GM23338 (cell line): ENCODE results near the gene XKR7. TPM values are rescaled to one million over a fixed set of nuclear protein-coding genes. Genes with fewer than 3 reads are reported as not detected.

Source experiments
- ATAC-seq: fragments of 200-7000 bp; cut with Tn5 transposase; 3 replicates; pipeline ENCODE4 v1.9.1; 2020
- DNase-seq: peaks from one replicate; pipeline ENCODE4 v3.0.0-alpha.2; 2015; ENCODE audit warnings: low spot score
- H2AFZ ChIP-seq: fragments of 200-600 bp; sonication (generic); 2 replicates; pipeline ENCODE4 v1.8.0; 2016; ENCODE audit warnings: antibody characterized with exemption, mild to moderate bottlenecking, moderate library complexity
- H3F3A ChIP-seq: fragments of 200-600 bp; sonication (generic); replicated peaks from 2 replicates; pipeline ENCODE4 v1.8.0; 2017; ENCODE audit warnings: antibody characterized with exemption, mixed run types, low read depth
- H3K27ac ChIP-seq: fragments of 200-600 bp; sonication (generic); 2 replicates; pipeline ENCODE4 v1.6.1; 2016; ENCODE audit warnings: low read depth
- H3K27me3 ChIP-seq: fragments of 200-600 bp; sonication (generic); 2 replicates; pipeline ENCODE4 v1.8.0; 2016; ENCODE audit warnings: mild to moderate bottlenecking, mixed run types, moderate library complexity; ENCODE audit not compliant: insufficient read depth
- H3K36me3 ChIP-seq: fragments of 200-600 bp; sonication (generic); 2 replicates; pipeline ENCODE4 v1.8.0; 2016; ENCODE audit warnings: mild to moderate bottlenecking; ENCODE audit not compliant: insufficient read depth
- H3K4me1 ChIP-seq: fragments of 200-600 bp; sonication (generic); 2 replicates; pipeline ENCODE4 v1.8.0; 2016; ENCODE audit warnings: mild to moderate bottlenecking, moderate library complexity; ENCODE audit not compliant: insufficient read depth
- H3K4me2 ChIP-seq: fragments of 200-600 bp; sonication (generic); 2 replicates; pipeline ENCODE4 v1.7.1; 2017; ENCODE audit warnings: mixed run types
- H3K4me3 ChIP-seq: fragments of 200-600 bp; sonication (generic); 2 replicates; pipeline ENCODE4 v1.6.1; 2016; ENCODE audit warnings: mixed run types
- H3K79me2 ChIP-seq: fragments of 200-600 bp; sonication (generic); replicated peaks from 2 replicates; pipeline ENCODE4 v1.8.0; 2017; ENCODE audit warnings: mild to moderate bottlenecking; ENCODE audit not compliant: insufficient read depth
- H3K9me2 ChIP-seq: fragments of 200-600 bp; sonication (generic); 2 replicates; pipeline ENCODE4 v1.8.0; 2017; ENCODE audit not compliant: insufficient read depth
- H4K20me1 ChIP-seq: fragments of 200-600 bp; sonication (generic); replicated peaks from 2 replicates; pipeline ENCODE4 v1.8.0; 2017; ENCODE audit warnings: mild to moderate bottlenecking; ENCODE audit not compliant: insufficient read depth
- H3K27ac Mint-ChIP-seq: 2 replicates; pipeline ENCODE4 v1.8.0; 2020; ENCODE audit warnings: inconsistent platforms, mild to moderate bottlenecking, moderate library complexity, mixed read lengths
- H3K27me3 Mint-ChIP-seq: 3 replicates; pipeline ENCODE4 v1.8.0; 2022; ENCODE audit warnings: low read depth, mild to moderate bottlenecking, moderate library complexity, mixed read lengths, inconsistent platforms; ENCODE audit not compliant: insufficient read depth, poor library complexity
- H3K36me3 Mint-ChIP-seq: 3 replicates; pipeline ENCODE4 v1.8.0; 2021; ENCODE audit warnings: low read depth, mild to moderate bottlenecking, inconsistent platforms, moderate library complexity, mixed read lengths
- H3K4me1 Mint-ChIP-seq: 3 replicates; pipeline ENCODE4 v1.8.0; 2020; ENCODE audit warnings: mild to moderate bottlenecking, inconsistent platforms, mixed read lengths
- H3K4me3 Mint-ChIP-seq: 3 replicates; pipeline ENCODE4 v1.8.0; 2021; ENCODE audit warnings: moderate library complexity, mild to moderate bottlenecking, inconsistent platforms, mixed read lengths
- H3K9me3 Mint-ChIP-seq: 3 replicates; pipeline ENCODE4 v1.8.0; 2020; ENCODE audit warnings: moderate library complexity, mild to moderate bottlenecking, inconsistent platforms, mixed read lengths
- CTCF ChIP-seq, 2 experiments: fragments of 200-600 bp in 1 of 2; sonication (generic) in 1 of 2; conservative IDR thresholded peaks; 2 replicates each; pipeline versions ENCODE4 v1.5.1 to v1.6.1; 2016 to 2017; ENCODE audit warnings: antibody characterized with exemption in 2 of 2, low read depth in 2 of 2, mild to moderate bottlenecking in 2 of 2, moderate library complexity in 1 of 2
- EZH2 ChIP-seq: fragments of 200-600 bp; sonication (generic); IDR thresholded peaks from one replicate; pipeline ENCODE4 v1.8.0; 2017; ENCODE audit warnings: antibody characterized with exemption, mild to moderate bottlenecking, low read depth; ENCODE audit not compliant: unreplicated experiment
- JUNB ChIP-seq: IDR thresholded peaks from one replicate; pipeline ENCODE4 v1.6.1; 2016; ENCODE audit warnings: antibody characterized with exemption; ENCODE audit not compliant: unreplicated experiment
- NANOG ChIP-seq: IDR thresholded peaks from 2 replicates; pipeline ENCODE4 v1.6.1; 2016; ENCODE audit warnings: antibody characterized with exemption, borderline replicate concordance
- POLR2AphosphoS5 ChIP-seq: IDR thresholded peaks from 2 replicates; pipeline ENCODE4 v1.6.1; 2016; ENCODE audit warnings: antibody characterized with exemption, low read depth
- STAT1 ChIP-seq: IDR thresholded peaks from one replicate; pipeline ENCODE4 v1.6.1; 2016; ENCODE audit warnings: antibody characterized with exemption; ENCODE audit not compliant: unreplicated experiment
- ZNF114 ChIP-seq: fragments of 250-450 bp; sonication (Bioruptor Pico); IDR thresholded peaks from 2 replicates; pipeline ENCODE4 v1.5.0; 2020; ENCODE audit warnings: mild to moderate bottlenecking, moderate library complexity
- polyA plus RNA-seq: library from polyadenylated mRNA; unstranded; fragments of >200 nt; fragmentation: Nextera tagmentation; extraction: Ambion mirVana; gene quantifications from 2 replicates; pipeline ENCODE4 v1.2.1, GENCODE V29; 2016
- total RNA-seq: library from RNA; depleted of rRNA; stranded (reverse); fragments of >200 nt; shearing (Covaris generic); gene quantifications from 2 replicates; pipeline ENCODE4 v1.2.3, GENCODE V29; 2014
- TF ChIP-seq, protein P1 (sequence below): fragments of 250-450 bp; sonication (Bioruptor Pico); IDR thresholded peaks from 2 replicates; pipeline ENCODE4 v1.5.0; 2020; ENCODE audit warnings: mild to moderate bottlenecking, moderate library complexity
- TF ChIP-seq, protein P2 (sequence below): IDR thresholded peaks from 2 replicates; pipeline ENCODE4 v1.6.1; 2016; ENCODE audit warnings: antibody characterized with exemption

The XKR7 gene
- total and polyA plus RNA-seq, 2 experiments from 2014 or later, result 0.61 to 3.9 TPM

DNA sequence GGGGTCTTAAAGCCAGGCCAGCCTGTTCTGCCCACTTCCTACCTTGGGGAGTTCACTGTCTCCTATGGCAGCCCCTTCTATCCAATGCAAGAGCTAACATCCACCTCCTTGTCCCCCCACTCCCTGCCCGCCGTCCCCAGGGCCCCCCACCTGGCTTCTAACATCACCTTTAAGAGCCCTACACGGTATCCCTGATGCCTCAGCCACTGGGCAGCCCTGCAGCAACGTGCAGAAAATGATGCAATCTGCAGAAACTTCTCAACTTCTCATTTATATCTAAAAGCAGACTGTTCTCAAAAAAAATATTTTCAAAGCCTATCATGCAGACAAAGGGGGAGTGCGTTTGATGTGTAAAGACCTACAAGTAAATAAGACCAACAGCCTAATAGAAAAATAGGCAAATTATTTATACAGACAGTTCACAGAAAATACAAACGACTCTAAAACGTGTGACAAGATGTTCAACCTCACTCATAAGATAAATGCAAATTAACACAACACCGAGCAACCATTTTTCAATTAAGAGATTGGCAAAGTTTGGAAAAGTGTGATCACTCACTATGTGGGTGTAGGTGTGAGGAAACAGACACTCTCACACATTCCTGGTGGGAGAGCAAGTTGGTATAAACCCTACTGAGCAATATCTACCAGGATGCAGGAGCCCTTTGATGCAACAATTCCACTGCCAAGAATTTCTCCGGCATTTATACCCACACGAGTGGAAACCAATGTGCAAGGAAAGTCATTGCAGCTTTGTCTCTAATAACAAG lies 69.0 kb downstream of the XKR7 start:
- DNase-seq, result no peak
- Histone ChIP-seq H3K4me3 (no peak overlapping the region), H4K20me1 (0 out of 2 replicates have a peak, but pooled peaks cover 2% of the 10 kb centered on the region), H3K4me2 (no peak overlapping the region), H2AFZ (no peak overlapping the region), H3F3A (peaks cover 3% of the 10 kb centered on the region; the same call in 1 of the 2 replicates), H3K27ac (no peak overlapping the region), H3K79me2 (no peaks in the 10 kb centered on the region), H3K27me3 (no peaks in the 10 kb centered on the region), H3K36me3 (no peaks in the 10 kb centered on the region), H3K4me1 (peaks cover 24% of the 10 kb centered on the region), H3K9me2 (no peaks in the 10 kb centered on the region)
- no peaks in the 10 kb centered on the region; the same call in 1 of the 3 replicates for H3K36me3 Mint-ChIP-seq
- H3K27ac Mint-ChIP-seq, result no peak overlapping the region
- TF ChIP-seq POLR2AphosphoS5 (no peak), NANOG (no peak), CTCF (conservative IDR thresholded peaks at IDR 0.05; ENCODE audit: low read depth in 2 of 2) (no peak), EZH2 (no peak), ZNF114 (CRISPR knock-in tag) (no peak)
- H3K9me3 Mint-ChIP-seq, result peaks cover 22% of the 10 kb centered on the region
- ATAC-seq, result no peak
- peaks cover 5% of the 10 kb centered on the region for H3K27me3 Mint-ChIP-seq
- H3K4me1 Mint-ChIP-seq, result peaks cover 29% of the 10 kb centered on the region
- H3K4me3 Mint-ChIP-seq, result no peak overlapping the region

GRCh38 chr20:32037929-32038328 lies 70.0 kb downstream of the XKR7 start:
- peaks cover 29% of the 10 kb centered on the region for H3K4me1 Mint-ChIP-seq
- H3K4me3 Mint-ChIP-seq, result no peak overlapping the region
- H3K27ac Mint-ChIP-seq, result no peak overlapping the region
- no peak overlapping the region for H3K27ac ChIP-seq
- no peaks in the 10 kb centered on the region for H3K27me3 ChIP-seq
- 0 out of 2 replicates have a peak, but pooled peaks cover 2% of the 10 kb centered on the region for H4K20me1 ChIP-seq
- H3K4me3 ChIP-seq, result no peak overlapping the region
- no peak for ATAC-seq
- H3F3A ChIP-seq, result peaks cover 3% of the 10 kb centered on the region; the same call in 1 of the 2 replicates
- H3K4me2 ChIP-seq, result no peak overlapping the region
- H3K79me2 ChIP-seq, result no peaks in the 10 kb centered on the region
- peaks cover 5% of the 10 kb centered on the region for H3K27me3 Mint-ChIP-seq
- peaks cover 24% of the 10 kb centered on the region for H3K4me1 ChIP-seq
- H3K36me3 ChIP-seq, result no peaks in the 10 kb centered on the region
- no peak for DNase-seq
- H3K9me2 ChIP-seq, result no peaks in the 10 kb centered on the region
- H3K36me3 Mint-ChIP-seq, result no peaks in the 10 kb centered on the region; the same call in 2 of the 3 replicates
- H3K9me3 Mint-ChIP-seq, result peaks cover 22% of the 10 kb centered on the region
- H2AFZ ChIP-seq, result no peak overlapping the region
- no peak for TF ChIP-seq CTCF (conservative IDR thresholded peaks at IDR 0.05; ENCODE audit: low read depth in 2 of 2)
- no peak for TF ChIP-seq NANOG
- TF ChIP-seq POLR2AphosphoS5, result no peak
- no peak for TF ChIP-seq STAT1
- TF ChIP-seq, protein P1, sequence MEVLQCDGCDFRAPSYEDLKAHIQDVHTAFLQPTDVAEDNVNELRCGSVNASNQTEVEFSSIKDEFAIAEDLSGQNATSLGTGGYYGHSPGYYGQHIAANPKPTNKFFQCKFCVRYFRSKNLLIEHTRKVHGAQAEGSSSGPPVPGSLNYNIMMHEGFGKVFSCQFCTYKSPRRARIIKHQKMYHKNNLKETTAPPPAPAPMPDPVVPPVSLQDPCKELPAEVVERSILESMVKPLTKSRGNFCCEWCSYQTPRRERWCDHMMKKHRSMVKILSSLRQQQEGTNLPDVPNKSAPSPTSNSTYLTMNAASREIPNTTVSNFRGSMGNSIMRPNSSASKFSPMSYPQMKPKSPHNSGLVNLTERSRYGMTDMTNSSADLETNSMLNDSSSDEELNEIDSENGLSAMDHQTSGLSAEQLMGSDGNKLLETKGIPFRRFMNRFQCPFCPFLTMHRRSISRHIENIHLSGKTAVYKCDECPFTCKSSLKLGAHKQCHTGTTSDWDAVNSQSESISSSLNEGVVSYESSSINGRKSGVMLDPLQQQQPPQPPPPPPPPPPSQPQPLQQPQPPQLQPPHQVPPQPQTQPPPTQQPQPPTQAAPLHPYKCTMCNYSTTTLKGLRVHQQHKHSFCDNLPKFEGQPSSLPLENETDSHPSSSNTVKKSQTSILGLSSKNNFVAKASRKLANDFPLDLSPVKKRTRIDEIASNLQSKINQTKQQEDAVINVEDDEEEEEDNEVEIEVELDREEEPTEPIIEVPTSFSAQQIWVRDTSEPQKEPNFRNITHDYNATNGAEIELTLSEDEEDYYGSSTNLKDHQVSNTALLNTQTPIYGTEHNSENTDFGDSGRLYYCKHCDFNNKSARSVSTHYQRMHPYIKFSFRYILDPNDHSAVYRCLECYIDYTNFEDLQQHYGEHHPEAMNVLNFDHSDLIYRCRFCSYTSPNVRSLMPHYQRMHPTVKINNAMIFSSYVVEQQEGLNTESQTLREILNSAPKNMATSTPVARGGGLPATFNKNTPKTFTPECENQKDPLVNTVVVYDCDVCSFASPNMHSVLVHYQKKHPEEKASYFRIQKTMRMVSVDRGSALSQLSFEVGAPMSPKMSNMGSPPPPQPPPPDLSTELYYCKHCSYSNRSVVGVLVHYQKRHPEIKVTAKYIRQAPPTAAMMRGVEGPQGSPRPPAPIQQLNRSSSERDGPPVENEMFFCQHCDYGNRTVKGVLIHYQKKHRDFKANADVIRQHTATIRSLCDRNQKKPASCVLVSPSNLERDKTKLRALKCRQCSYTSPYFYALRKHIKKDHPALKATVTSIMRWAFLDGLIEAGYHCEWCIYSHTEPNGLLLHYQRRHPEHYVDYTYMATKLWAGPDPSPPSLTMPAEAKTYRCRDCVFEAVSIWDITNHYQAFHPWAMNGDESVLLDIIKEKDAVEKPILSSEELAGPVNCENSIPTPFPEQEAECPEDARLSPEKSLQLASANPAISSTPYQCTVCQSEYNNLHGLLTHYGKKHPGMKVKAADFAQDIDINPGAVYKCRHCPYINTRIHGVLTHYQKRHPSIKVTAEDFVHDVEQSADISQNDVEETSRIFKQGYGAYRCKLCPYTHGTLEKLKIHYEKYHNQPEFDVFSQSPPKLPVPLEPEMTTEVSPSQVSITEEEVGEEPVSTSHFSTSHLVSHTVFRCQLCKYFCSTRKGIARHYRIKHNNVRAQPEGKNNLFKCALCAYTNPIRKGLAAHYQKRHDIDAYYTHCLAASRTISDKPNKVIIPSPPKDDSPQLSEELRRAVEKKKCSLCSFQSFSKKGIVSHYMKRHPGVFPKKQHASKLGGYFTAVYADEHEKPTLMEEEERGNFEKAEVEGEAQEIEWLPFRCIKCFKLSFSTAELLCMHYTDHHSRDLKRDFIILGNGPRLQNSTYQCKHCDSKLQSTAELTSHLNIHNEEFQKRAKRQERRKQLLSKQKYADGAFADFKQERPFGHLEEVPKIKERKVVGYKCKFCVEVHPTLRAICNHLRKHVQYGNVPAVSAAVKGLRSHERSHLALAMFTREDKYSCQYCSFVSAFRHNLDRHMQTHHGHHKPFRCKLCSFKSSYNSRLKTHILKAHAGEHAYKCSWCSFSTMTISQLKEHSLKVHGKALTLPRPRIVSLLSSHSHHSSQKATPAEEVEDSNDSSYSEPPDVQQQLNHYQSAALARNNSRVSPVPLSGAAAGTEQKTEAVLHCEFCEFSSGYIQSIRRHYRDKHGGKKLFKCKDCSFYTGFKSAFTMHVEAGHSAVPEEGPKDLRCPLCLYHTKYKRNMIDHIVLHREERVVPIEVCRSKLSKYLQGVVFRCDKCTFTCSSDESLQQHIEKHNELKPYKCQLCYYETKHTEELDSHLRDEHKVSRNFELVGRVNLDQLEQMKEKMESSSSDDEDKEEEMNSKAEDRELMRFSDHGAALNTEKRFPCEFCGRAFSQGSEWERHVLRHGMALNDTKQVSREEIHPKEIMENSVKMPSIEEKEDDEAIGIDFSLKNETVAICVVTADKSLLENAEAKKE, result no peak
- no peak for TF ChIP-seq JUNB
- TF ChIP-seq EZH2, result no peak
- TF ChIP-seq, protein P2, sequence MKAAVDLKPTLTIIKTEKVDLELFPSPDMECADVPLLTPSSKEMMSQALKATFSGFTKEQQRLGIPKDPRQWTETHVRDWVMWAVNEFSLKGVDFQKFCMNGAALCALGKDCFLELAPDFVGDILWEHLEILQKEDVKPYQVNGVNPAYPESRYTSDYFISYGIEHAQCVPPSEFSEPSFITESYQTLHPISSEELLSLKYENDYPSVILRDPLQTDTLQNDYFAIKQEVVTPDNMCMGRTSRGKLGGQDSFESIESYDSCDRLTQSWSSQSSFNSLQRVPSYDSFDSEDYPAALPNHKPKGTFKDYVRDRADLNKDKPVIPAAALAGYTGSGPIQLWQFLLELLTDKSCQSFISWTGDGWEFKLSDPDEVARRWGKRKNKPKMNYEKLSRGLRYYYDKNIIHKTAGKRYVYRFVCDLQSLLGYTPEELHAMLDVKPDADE, result no peak
